CD4-positive, alpha-beta T cell treated with Interleukin-15 for 4 hours (primary cell): ENCODE results near the gene SCD5.

Experiments used
- DNase-seq: peaks from one replicate; pipeline ENCODE4 v3.0.0-alpha.2; 2020; ENCODE audit warnings: low spot score

Gene SCD5

DNA sequence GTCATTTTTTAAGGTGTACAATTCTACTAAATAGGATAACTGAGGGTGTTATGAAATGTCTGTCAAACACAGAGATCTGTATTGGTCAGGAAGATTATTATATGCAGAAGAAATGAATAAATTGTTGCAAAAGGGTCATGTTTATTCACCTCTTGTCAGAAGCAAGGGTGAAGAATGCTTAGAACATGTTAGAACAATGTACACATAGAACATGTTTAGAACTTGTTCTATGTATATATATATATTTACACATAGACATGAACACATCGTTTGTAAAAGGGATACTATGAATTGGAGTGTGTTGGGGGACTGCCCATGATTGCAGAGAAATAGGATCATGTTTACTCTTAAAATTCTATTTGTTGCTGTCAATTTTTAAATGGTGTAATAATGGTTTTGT lies 208.8 kb downstream of the SCD5 start:
- no peak for DNase-seq

DNA sequence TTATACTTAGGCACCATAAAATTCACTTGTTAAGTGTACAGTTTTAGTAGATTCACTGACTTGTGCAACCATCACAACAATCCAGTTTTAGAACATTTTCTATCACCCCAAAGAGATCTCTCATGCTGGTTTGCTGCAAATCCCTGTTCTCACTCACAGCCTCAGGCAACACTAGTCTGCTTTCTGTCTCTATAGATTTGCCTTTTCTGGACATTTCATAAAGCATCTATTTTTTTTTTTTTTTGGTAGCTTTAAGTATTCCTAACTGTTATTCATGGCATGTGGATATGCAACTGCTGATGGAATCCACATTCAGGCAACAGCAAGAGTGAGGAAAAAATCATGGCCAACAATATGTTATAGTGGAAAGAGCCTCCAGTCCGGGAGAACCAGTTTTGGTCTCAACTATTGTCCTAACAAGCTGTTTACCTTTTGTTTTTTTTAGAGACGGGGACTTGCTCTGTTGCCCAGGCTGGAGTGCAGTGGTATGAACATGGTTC lies 209.8 kb downstream of the SCD5 start:
- no peak for DNase-seq

DNA sequence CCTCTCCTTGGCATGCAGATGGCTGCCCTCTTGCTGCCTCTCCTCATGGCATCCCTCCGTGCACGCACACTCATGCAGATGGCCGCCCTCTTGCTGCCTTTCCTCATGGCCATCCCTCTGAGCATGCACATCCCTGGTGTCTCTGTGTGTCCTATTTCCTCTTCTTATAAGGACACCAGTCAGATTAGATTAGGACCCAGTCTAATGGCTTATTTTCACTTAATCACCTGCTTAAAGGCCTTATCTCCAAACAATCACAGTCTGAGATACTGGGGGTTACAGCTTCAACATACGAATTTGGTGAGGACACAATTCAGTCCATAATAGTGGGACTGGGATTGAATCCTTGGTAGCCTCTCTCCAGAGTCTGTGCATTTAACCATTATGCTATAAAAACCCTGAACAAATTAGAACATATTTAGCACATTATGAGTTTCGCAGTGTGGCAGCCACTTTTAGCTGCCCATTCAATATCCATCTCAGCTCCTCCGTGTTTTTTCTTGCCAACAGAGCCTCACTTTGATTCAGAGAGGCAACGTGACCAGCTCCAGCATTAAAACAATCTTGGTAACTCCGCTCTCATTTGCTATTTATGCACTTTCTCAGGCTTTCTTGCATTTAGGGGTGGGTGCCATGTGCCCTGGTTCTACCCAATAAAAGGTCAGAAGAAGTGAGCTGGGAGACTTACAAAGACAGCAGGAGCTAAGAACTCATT lies 210.6 kb downstream of the SCD5 start:
- DNase-seq: no peak

DNA sequence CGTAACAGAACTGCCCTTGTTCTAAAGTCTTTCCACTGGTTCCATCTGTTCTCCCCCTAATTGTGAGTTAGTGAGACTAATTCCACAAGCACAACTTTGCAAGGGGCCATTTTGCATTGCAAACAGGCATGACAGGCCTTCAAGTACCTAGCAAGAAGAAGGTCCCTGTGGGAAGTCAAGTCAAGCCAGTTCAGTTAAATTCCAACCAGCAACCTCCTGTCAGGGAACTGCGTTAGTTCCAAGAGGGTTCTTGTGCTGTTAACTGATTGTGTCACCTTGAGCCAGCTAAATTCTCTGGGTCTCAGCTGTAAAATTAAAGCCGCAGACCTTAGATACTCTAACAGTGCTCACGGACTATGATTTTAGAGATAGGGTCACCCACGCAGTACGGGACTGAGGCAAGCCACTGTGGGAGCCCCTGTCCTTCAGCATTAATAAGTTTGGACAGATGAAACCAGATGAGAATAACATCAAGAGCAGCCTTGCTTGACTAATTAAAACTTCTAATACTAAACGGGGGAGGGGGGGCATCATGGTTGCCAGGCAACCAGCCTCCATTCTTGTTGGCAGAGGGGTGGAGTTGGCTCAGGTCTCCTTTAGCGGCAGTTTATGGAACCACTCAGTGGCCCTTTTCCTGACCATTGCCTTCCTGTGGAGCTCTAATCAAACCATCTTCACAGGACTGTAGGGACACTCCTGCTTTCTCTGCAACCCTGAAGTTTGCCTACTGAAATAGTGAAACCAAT lies 212.7 kb downstream of the SCD5 start:
- DNase-seq: no peak

DNA sequence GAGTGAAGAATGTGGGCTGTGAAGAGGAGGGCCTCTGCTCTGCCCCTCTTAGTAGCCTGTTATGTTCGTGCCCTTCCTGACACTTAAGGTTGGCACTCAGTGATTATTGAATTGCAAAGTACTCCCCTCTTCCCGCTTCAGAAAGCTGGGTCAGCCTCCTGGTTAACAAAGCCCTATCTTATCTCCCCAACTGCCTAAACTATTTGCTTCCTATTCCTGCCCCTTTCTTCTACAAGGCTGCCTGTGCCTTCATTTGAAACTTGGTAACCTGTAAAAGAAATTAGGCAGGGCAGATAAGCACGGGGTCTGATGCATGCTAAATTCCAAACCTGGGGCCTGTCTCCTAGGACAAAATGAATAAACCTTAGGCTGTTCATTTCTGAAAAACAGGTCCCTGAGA lies 213.7 kb downstream of the SCD5 start:
- DNase-seq: no peak

DNA sequence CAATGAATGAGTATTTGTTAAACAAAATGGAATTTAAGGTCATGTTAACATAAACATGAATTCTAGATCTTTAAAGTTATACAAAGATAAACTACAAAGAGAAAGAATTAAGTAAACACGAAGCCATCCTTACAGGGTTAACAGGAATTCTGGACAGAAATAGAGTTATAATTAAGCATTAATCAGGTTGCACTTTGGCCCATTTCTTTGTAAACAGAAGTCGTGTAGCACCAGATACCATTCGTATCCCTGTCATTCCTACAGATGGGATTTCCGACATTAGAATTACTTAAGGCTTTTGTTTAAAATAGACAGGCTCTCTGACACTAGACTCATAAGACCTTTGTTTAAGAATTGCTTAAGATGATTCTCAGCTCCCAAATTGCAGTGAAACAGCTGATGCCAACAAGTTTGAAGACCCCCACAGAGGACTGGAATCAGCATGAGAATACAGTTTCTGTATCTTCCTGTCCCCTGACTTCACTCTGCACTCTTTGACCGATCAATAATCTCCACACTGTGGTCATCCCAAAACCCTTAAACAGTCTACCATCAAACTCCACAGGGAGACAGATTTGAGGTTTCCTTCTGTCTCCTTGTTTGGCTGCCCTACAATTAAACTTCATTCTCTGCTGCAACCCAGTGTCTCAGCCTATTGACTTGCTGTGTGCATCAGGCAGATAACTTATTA lies 214.6 kb downstream of the SCD5 start:
- DNase-seq: no peak

DNA sequence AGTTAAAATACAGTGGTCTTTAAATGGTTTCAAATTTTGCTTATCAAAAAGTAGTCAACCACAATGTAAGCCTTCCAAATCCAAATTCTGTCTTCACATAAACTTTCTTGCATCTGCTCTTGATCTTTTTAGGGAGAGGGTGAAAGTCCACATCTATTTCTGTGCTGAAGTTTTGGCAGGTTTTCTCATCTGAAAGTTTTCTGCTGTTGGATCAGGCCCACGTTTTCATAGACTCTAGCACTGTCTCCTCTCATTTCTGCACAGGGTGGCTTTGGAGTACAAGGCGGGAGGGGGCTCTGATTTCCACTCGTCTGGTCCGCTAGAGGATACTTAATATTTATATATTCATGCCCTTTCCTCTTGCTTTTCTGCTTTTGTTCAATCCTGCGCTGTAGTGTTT lies 218.7 kb downstream of the SCD5 start:
- DNase-seq: no peak
